CD4-positive, alpha-beta T cell treated with Interleukin-21 for 1 hour (primary cell): ENCODE data around the gene PDCD11.
"Not testable (repeated sequence)": the region's sequence is repeated elsewhere in the genome, so short reads cannot be mapped to it uniquely, and the experiment has no call there.

Experiments
- DNase-seq: peaks from one replicate; pipeline ENCODE4 v3.0.0-alpha.2; 2020

The PDCD11 gene

DNA sequence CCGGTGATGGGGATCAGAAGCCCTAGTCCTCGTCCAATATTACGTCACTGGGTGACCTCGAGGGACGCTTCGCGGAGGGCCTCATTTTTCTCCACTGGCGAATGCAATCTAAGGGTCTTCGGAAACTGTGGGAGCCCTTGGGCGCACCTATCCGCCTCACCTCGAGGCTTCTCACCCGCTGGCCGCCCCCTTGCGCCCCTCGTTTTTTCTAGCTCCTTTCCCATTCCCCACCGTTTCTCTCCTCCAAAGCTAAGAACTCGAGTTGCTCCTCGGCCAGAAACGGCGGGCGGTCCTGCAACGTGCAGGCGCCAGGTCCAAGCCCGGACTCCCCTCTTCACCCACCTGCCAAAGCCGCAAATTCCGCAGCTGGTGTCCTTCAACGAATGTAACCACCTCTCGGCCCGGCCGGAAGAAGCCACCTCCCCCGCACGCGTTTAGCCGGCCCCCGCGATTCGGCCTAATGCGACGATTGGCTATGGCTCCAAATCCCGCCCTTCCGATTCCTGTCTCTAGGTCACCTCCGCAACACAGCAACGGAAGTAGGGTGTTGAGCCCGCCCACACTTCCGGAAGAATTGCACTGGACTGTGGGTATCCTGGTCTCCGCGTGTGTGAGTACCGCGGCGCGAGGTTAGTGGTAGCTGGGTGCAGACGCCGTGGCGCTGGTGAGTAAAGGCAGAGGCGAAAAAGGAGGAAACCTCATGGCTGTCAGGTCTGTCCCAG is at the start of gene PDCD11, which contains the start of gene ATP5MK:
Gene PDCD11 (plus strand): TSS at position 560 of the 722 bp plus-strand sequence. CDS start 1,801 bp downstream, outside the sequence.
Gene ATP5MK (minus strand): TSS at position 409 of the 722 bp plus-strand sequence. CDS start 4,018 bp downstream, outside the sequence.
- DNase-seq: peak; percentile 96

- no peak for DNase-seq
Measured at GRCh38 chr10:103350175-103350516, 46.3 kb upstream of the PDCD11 start.

- DNase-seq: peak; percentile 72
Measured at GRCh38 chr10:103350517-103351260, 45.7 kb upstream of the PDCD11 start, which contains the start of gene PCGF6. TSS of gene PCGF6 (minus strand) at chr10:103351140. CDS start at chr10:103351066, 74 bp downstream.

DNA sequence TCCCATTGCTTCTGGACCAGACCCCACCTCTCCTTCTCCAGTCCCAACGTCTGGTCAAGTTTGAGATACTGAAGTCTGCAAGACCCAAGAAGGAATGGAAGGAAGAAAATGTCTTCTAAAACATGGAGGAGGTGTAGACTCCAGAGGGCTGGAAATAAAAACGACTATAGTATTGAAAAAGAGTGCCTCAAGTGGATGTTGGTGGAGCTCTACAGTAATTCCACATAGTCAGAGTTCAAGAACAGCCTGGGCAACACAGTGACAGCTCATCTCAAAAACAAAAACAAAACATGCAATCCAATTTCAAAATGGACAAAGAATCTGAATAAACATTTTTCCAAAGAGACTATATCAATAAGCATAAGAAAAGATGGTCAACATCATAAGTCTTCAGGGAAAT is 43.1 kb upstream of the PDCD11 start:
- no peak for DNase-seq

GRCh38 chr10:103354567-103354966 is 41.9 kb upstream of the PDCD11 start:
- DNase-seq: not testable (repeated sequence)

DNA sequence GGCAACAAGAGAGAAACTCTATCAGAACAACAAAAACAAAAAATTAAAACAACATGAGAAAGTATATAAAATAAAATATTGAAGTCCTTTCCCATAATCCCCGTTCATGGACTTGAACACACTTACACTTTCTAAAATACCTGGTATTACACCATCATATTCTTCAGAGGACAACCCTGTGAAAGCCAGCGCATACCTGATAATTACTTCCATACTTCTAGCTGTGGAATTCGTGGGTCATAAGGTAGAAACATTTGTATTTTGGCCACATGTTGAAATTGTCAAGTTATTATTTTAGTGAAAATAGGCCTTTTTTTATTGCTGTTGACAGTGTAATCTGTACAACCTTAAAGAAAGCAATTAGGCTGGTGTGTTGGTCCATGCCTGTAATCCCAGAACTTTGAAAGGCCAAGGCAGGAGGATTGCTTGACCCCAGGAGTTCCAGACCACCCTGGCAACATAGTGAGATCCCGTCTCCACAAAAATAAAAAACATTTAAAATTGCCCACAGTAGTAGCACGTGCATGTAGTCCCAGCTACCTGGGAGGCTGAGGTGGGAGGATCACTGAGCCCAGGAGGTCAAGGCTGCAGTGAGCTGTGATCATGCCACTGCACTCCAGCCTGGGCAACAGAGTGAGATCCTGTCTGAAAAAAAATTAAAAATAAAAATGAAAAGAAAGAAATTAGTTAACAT is 40.4 kb upstream of the PDCD11 start:
- no peak for DNase-seq

DNA sequence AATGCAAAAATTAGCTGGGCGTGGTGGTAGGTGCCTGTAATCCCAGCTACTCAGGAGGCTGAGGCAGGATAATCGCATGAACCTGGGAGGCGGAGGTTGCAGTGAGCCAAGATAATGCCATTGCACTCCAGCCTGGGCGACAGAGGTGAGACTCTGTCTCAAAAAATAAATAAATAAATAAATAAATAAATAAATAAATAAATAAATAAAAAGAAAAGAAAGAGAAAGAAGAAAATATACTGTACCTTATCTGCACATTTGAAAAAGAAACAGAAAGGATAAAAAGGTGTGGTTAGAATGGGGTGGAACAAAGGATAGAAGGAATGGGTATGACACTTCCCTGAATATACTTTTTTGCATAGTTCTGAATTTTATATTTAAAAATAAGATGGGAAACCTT is 36.9 kb upstream of the PDCD11 start:
- not testable (repeated sequence) for DNase-seq

GRCh38 chr10:103360791-103361190 is 35.6 kb upstream of the PDCD11 start:
- DNase-seq: not testable (repeated sequence)

- no peak for DNase-seq
Measured at GRCh38 chr10:103367379-103367781, 29.0 kb upstream of the PDCD11 start.

- DNase-seq: peak; percentile 94
Measured at GRCh38 chr10:103367782-103368518, 28.5 kb upstream of the PDCD11 start, which contains the start of gene TAF5. TSS of gene TAF5 (plus strand) at chr10:103367976. CDS start at chr10:103367990, 14 bp downstream.

DNA sequence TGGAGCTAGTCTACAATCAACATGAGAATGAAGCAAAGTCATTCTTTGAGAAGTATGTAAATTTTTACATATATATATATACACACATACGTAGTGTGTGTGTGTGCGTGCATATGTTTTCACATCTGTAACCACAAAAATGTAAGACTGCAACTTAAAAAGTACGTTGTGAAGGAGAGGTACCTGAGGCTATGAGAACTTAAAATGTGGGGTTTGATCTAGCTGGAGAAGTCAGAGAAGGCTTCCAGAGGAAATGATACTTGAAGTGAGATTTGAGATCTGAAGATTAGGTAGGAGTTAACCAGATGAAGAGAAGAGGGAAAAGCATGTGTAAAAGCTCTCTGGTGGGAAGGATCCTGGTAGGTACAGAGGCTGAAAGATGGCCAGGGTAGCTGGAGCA is 22.9 kb upstream of the PDCD11 start:
- DNase-seq: no peak

- no peak for DNase-seq
Measured at GRCh38 chr10:103374263-103374662, 22.2 kb upstream of the PDCD11 start.

DNA sequence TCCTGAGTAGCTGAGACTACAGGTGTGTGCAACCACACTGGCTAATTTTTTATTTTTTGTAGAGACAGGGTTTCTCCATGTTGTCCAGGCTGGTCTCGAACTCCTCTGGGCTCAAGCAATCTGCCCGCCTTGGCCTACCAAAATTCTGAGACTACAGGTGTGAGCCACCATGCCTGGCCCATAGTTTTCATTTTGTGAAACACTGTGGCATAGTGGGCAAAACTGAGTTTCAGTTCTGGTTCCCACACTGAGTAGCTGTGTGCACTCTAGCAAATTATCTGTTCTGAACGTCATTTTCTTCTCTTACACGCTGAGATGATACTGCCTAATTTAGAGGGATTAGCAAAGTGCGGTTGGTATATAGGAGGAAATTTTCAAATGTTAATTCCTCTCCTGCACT is 13.7 kb upstream of the PDCD11 start:
- DNase-seq: no peak

DNA sequence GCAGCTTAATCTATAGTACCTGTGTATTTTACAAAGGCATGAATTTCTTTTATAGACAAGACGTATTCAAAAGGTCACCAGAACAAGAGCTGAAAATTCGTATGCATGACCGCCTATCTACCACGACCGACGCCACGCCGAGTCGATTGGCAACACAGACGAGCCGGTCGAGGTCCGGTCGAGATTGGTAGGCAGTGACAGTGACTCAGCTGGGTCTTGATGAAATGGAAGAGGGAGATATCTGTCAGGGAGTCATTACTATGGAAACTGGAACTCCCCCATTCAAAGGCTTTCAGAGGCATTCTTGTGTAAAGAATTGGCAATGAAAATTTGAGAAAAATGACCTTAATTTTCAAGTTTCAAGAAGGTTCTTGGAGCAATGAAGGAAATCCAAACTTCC is 2.2 kb upstream of the PDCD11 start:
- no peak for DNase-seq

- DNase-seq: no peak
Measured at GRCh38 chr10:103395754-103396066, 716 bp upstream of the PDCD11 start.

GRCh38 chr10:103396789-103397087 is 312 bp downstream of the PDCD11 start:
- peak; percentile 6 for DNase-seq

GRCh38 chr10:103397191-103397825 is 882 bp downstream of the PDCD11 start:
- no peak for DNase-seq

DNA sequence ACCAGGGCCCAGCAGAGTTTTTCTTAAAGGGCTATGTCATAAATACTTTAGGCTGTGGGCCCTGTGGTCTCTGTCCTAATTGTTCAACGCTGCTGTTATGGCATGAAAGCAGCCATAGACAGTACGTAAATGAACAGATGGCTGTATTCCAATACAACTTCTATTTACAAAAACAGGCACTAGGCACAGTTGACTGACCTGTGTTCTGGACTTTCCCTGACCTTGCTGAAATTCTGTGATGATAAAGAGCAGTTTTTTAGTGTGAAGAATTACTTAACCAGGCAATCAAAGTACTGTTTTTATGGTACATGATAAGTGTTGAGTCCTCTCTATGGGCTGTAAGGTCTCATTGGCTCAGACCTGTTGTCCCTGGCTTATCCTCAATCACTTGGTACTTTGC is 17.1 kb downstream of the PDCD11 start:
- no peak for DNase-seq

GRCh38 chr10:103415581-103415980 is 19.2 kb downstream of the PDCD11 start:
- no peak for DNase-seq

- peak; percentile 76 for DNase-seq
Measured at GRCh38 chr10:103416436-103417147, 20.2 kb downstream of the PDCD11 start.

DNA sequence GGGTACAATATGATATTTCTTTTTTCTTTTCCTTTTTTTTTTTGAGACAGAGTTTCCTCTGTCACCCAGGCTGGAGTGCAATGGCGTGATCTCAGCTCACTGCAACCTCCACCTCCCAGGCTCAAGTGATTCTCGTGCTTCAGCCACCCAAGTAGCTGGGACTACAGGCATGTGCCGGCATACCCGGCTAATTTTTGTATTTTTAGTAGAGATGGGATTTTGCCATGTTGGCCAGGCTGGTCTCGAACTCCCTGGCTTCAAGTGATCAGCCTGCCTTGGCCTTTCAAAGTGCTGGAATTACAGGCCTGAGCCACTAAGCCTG is 20.7 kb downstream of the PDCD11 start:
- not testable (repeated sequence) for DNase-seq

- DNase-seq: no peak
Measured at GRCh38 chr10:103417601-103418000, 21.2 kb downstream of the PDCD11 start.
